NT2/D1 (cell line): ENCODE results near the gene NTHL1.

Experiments used
- DNase-seq: peaks from one replicate; pipeline ENCODE4 v3.0.0-alpha.2; 2011; ENCODE audit warnings: low read depth, low spot score
- H3K27me3 ChIP-seq: 2 replicates; pipeline ENCODE4 v1.6.0; 2011; ENCODE audit warnings: mild to moderate bottlenecking; ENCODE audit not compliant: insufficient read length, insufficient read depth
- H3K36me3 ChIP-seq: 2 replicates; pipeline ENCODE4 v1.6.1; 2011; ENCODE audit warnings: mild to moderate bottlenecking, low read length, mixed read lengths; ENCODE audit not compliant: insufficient read depth, insufficient read length
- H3K4me1 ChIP-seq: 2 replicates; pipeline ENCODE4 v1.5.1; 2011; ENCODE audit not compliant: insufficient read depth, insufficient read length
- H3K4me3 ChIP-seq: 2 replicates; pipeline ENCODE4 v1.5.1; 2011; ENCODE audit warnings: low read depth; ENCODE audit not compliant: insufficient read length
- H3K9ac ChIP-seq: 2 replicates; pipeline ENCODE4 v1.6.0; 2011; ENCODE audit warnings: low read depth; ENCODE audit not compliant: insufficient read length
- H3K9me3 ChIP-seq: 2 replicates; pipeline ENCODE4 v1.5.1; 2011; ENCODE audit warnings: mild to moderate bottlenecking, low read length; ENCODE audit not compliant: insufficient read depth
- SUZ12 ChIP-seq: IDR thresholded peaks from 2 replicates; pipeline ENCODE4 v1.6.1; 2011; ENCODE audit not compliant: insufficient read length, insufficient read depth; ENCODE audit errors: extremely low read depth
- YY1 ChIP-seq: IDR thresholded peaks from 2 replicates; pipeline ENCODE4 v1.6.1; 2011; ENCODE audit not compliant: insufficient read length, insufficient read depth
- ZNF274 ChIP-seq: IDR thresholded peaks from 2 replicates; pipeline ENCODE4 v1.6.1; 2011; ENCODE audit warnings: mild to moderate bottlenecking, low read depth, low read length

Gene NTHL1

DNA sequence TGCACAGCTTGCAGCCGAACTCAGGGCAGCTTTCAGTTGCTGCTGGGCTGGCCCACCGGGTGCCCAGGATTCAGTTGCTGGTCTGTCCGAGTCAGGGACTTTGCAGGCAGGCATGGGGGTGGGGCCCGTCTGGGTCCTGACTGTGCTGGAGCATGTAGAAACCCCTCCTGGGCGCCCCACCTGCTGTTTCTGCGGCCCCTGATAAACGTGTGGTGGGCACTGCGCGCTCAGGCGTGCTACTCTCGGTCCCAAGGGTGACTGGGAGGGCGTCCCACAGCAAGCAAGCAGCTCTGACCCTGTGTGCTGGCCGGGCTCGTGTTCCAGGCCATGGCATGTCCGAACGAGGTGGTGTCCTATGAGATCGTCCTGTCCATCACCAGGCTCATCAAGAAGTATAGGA lies 12.7 kb upstream of the NTHL1 start:
- Histone ChIP-seq H3K4me3 (no peak overlapping the region), H3K9me3 (no peaks in the 10 kb centered on the region), H3K27me3 (no peaks in the 10 kb centered on the region), H3K9ac (peak overlapping the region; percentile 16), H3K4me1 (peaks cover 13% of the 10 kb centered on the region), H3K36me3 (peaks cover 79% of the 10 kb centered on the region)
- TF ChIP-seq ZNF274 (no peak), YY1 (no peak), SUZ12 (no peak)
- DNase-seq = no peak

GRCh38 chr16:2058872-2059271 lies 11.2 kb upstream of the NTHL1 start:
- Histone ChIP-seq H3K4me1 (peaks cover 13% of the 10 kb centered on the region), H3K9ac (no peak overlapping the region), H3K4me3 (no peak overlapping the region), H3K9me3 (no peaks in the 10 kb centered on the region), H3K27me3 (no peaks in the 10 kb centered on the region), H3K36me3 (peaks cover 86% of the 10 kb centered on the region)
- DNase-seq = no peak
- TF ChIP-seq ZNF274 (no peak), YY1 (no peak), SUZ12 (no peak)

- Histone ChIP-seq H3K9ac (no peak overlapping the region), H3K4me3 (no peak overlapping the region), H3K36me3 (peaks cover 86% of the 10 kb centered on the region), H3K4me1 (peaks cover 13% of the 10 kb centered on the region), H3K9me3 (no peaks in the 10 kb centered on the region), H3K27me3 (no peaks in the 10 kb centered on the region)
- no peak for DNase-seq
- TF ChIP-seq YY1 = no peak
- no peak for TF ChIP-seq SUZ12
- no peak for TF ChIP-seq ZNF274
Observed at GRCh38 chr16:2058420-2058819, 10.8 kb upstream of the NTHL1 start.

- H3K27me3 ChIP-seq = no peaks in the 10 kb centered on the region
- TF ChIP-seq SUZ12 (no peak), ZNF274 (no peak), YY1 (no peak)
- DNase-seq = no peak
- peaks cover 86% of the 10 kb centered on the region for H3K36me3 ChIP-seq
- no peak overlapping the region for H3K9ac ChIP-seq
- H3K9me3 ChIP-seq = no peaks in the 10 kb centered on the region
- H3K4me3 ChIP-seq = no peak overlapping the region
- H3K4me1 ChIP-seq = peaks cover 13% of the 10 kb centered on the region
Observed at GRCh38 chr16:2057438-2057837, 9.8 kb upstream of the NTHL1 start.

GRCh38 chr16:2056681-2057407 lies 9.2 kb upstream of the NTHL1 start:
- Histone ChIP-seq H3K9ac (no peak overlapping the region), H3K36me3 (peaks cover 87% of the 10 kb centered on the region), H3K9me3 (no peaks in the 10 kb centered on the region), H3K4me1 (peaks cover 13% of the 10 kb centered on the region), H3K27me3 (no peaks in the 10 kb centered on the region), H3K4me3 (no peak overlapping the region)
- no peak for DNase-seq
- no peak for TF ChIP-seq SUZ12
- no peak for TF ChIP-seq ZNF274
- no peak for TF ChIP-seq YY1

DNA sequence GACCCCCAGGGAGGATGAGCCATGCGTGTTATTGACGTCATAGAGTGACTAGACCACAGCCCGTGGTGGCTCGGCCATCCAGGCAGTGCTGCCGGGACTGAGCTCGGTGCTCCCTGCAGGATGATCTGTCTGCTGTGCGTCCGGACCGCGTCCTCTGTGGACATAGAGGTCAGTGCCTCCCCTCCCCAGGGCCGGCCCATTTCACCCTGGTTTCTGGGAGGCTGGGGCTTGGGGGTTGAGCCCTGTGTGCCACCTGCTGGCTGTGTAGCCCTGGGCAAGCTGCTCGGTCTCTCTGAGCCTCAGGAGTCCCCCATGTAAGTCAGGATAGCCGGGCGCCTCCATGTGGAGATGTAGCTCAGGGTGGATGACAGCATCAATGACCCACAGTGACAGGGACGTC lies 8.4 kb upstream of the NTHL1 start:
- Histone ChIP-seq H3K9ac (no peak overlapping the region), H3K36me3 (peaks cover 87% of the 10 kb centered on the region), H3K27me3 (no peaks in the 10 kb centered on the region), H3K9me3 (no peaks in the 10 kb centered on the region), H3K4me1 (peaks cover 13% of the 10 kb centered on the region), H3K4me3 (no peak overlapping the region)
- TF ChIP-seq SUZ12 = no peak
- no peak for TF ChIP-seq YY1
- no peak for TF ChIP-seq ZNF274
- DNase-seq = no peak

DNA sequence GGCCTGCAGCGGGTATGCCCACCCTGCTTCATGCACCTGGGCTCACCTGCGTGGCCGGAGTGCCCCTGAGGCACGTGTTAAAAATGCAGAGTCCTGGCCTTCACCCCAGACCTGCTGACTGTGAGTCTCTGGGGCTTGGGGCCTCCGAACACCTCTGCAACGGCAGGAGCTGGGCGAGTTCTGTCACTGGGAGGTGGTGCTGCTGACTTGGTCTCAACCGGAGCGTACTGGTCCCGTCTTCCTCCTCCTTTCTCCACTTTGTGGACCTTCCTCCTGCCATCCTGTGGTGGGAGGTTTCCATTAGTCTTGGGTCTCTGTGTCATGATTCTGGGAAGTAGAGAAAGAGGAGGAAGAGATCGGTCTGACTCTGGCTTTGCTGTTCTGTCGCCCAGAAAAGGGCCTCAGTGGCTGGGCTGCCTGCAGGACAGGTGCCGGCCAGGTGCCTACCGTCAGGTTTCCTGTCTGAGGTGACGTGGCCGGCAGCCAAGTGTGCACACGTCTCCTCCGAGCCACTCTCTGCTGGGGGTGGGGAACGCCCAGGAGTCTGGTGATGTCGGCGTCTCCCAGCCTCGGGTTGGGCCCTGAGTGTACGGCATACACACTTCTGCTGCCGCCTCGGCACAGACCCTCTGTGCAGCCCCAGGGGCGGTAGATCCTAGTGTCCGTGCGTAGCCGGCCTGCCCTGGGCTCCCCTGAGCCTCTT lies 7.1 kb upstream of the NTHL1 start:
- Histone ChIP-seq H3K4me1 (peaks cover 11% of the 10 kb centered on the region), H3K9me3 (no peaks in the 10 kb centered on the region), H3K36me3 (peaks cover 83% of the 10 kb centered on the region), H3K9ac (no peak overlapping the region), H3K27me3 (no peaks in the 10 kb centered on the region), H3K4me3 (no peak overlapping the region)
- TF ChIP-seq SUZ12 (no peak), ZNF274 (no peak), YY1 (no peak)
- DNase-seq = no peak

DNA sequence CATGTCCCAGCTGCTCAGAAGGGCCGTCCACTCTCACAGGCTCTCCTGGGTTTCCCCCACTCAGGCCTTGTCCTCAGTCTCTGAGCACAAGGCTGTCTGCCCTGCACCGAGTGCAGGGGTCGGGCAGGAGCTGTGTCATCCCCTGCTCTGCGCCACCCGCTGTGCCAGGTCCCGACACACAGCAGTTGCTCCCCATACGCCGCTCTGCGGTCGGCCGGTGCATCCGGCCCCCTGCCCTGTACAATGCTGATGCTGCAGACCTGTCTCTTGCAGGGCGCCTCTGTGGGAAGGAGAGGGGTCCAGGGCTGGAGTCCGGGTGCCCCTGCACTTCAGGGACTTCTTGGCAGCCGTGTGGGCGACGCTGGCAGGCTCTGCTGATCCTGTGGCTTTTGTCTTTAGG lies 6.3 kb upstream of the NTHL1 start:
- Histone ChIP-seq H3K9ac (no peak overlapping the region), H3K36me3 (peaks cover 82% of the 10 kb centered on the region), H3K4me1 (peaks cover 11% of the 10 kb centered on the region), H3K4me3 (no peak overlapping the region), H3K9me3 (no peaks in the 10 kb centered on the region), H3K27me3 (no peaks in the 10 kb centered on the region)
- no peak for TF ChIP-seq SUZ12
- TF ChIP-seq YY1 = no peak
- no peak for TF ChIP-seq ZNF274
- DNase-seq = no peak
